Gastroesophageal sphincter (tissue), 3 donors: ENCODE results near the gene PRKG1.

Experiments used
- CTCF ChIP-seq, 4 experiments: fragments of 200-600 bp in 2 of 4; fragments of 450-650 bp in 2 of 4; sonication (generic) in 1 of 4; IDR thresholded peaks; one replicate each; pipeline ENCODE4 v1.5.1; 2017 to 2019; ENCODE audit warnings: antibody characterized with exemption in 4 of 4, mild to moderate bottlenecking in 2 of 4, moderate library complexity in 2 of 4
- POLR2A ChIP-seq, 2 donors: fragments of 450-650 bp; IDR thresholded peaks; one replicate each; pipeline ENCODE4 v1.6.1; 2017; ENCODE audit warnings: antibody characterized with exemption in 2 of 2, mild to moderate bottlenecking in 2 of 2, moderate library complexity in 1 of 2

GRCh38 chr10:52119507-52119906, 1045.2 kb downstream of the PRKG1 start:
- no peak for TF ChIP-seq CTCF (IDR thresholded peaks at IDR 0.05)
- no peak for TF ChIP-seq POLR2A (IDR thresholded peaks at IDR 0.05)
